ENCODE results near the gene ZNF784. TPM values are rescaled to one million over a fixed set of nuclear protein-coding genes. Genes with fewer than 3 reads are reported as not detected.

The ZNF784 gene
- total and polyA plus RNA-seq, 9 of the 15 experiments (the other 6 are each of a cell fraction or from before 2014, with no cell fraction given), result 0.14 to 6.1 (median 2.1) TPM

GRCh38 chr19:55603581-55604292 lies 20.6 kb downstream of the ZNF784 start:
- Histone ChIP-seq H3K4me2 (ENCODE audit: insufficient read depth, low read length) (peak overlapping the region; percentile 44), H3K79me2 (ENCODE audit: control insufficient read depth, insufficient read depth, low read length) (peaks cover 31% of the 10 kb centered on the region), H4K20me1 (replicated peaks; ENCODE audit: control insufficient read depth, insufficient read depth, low read length) (no peaks in the 10 kb centered on the region), H3K9me3 (replicated peaks; ENCODE audit: control insufficient read depth, insufficient read depth, low read depth, low read length) (0 out of 2 replicates have a peak, but pooled peaks cover 2% of the 10 kb centered on the region), H3K9me1 (ENCODE audit: control insufficient read depth, insufficient read depth, low read length) (no peaks in the 10 kb centered on the region), H3K36me3 (ENCODE audit: control insufficient read depth, insufficient read depth, low read length) (peaks cover 7% of the 10 kb centered on the region; the same call in 2 of the 3 replicates), H3K4me1 (replicated peaks in 1 of 2; ENCODE audit: control insufficient read depth in 2 of 2, insufficient read depth in 2 of 2, low read length in 2 of 2) (peaks cover 28 to 44% of the 10 kb centered on the region in 2 experiments), H3K27ac (ENCODE audit: extremely low read depth, low read depth, low read length) (peak overlapping the region; percentile 87; the same call in 2 of the 3 replicates), H3K4me3 (peak overlapping the region; percentile 84; the same call in 1 of the 2 replicates), H3K27me3 (ENCODE audit: control insufficient read depth in 2 of 2, insufficient read depth in 2 of 2, low read length in 2 of 2) (no peaks in the 10 kb centered on the region), H3K9ac (ENCODE audit: insufficient read depth in 1 of 2, low read depth in 2 of 2, low read length in 2 of 2) (no peak overlapping the region; a peak in 1 of 4 replicates), H2AFZ (ENCODE audit: low read depth, low read length) (no peak overlapping the region)
- BruUV-seq (replicated peaks), result no TSS peak
- intact Hi-C loops (cut with micrococcal nuclease), result no loop called here
- 0 out of 2 replicates have a peak, but pooled peaks have one; percentile 9 for TF ChIP-seq VEZF1 (CRISPR knock-in tag; IDR thresholded peaks at IDR 0.05)
- no peak for TF ChIP-seq BCL6 (CRISPR knock-in tag; IDR thresholded peaks at IDR 0.05)
- DNase-seq (ENCODE audit: extremely low read depth in 1 of 4, low spot score in 3 of 4) (peak in 3 of 4 experiments; percentile 39 to 60 (median 56)), ATAC-seq (no peak), FAIRE-seq (no peak)
- 53% methylated on average over 19 of the region's 22 CpGs for WGBS (ENCODE audit: insufficient coverage, low coverage, missing lambda C conversion rate)
- ChIA-PET POLR2A (interaction anchor here (1.0 to 1.5 kb wide), 3 partner anchors 14 to 33 kb away, joined by 3 to 6 read pairs (median 4); partner anchors contain the start of gene ZNF784), CTCF (ENCODE audit: low intra/inter-chr PET ratio) (no interaction called here)
- in situ Hi-C loops (cut with MboI), result no loop called here

- H3K9ac ChIP-seq (ENCODE audit: insufficient read depth in 1 of 2, low read depth in 2 of 2, low read length in 2 of 2), result no peak overlapping the region
- H4K20me1 ChIP-seq (replicated peaks; ENCODE audit: control insufficient read depth, insufficient read depth, low read length), result no peaks in the 10 kb centered on the region
- intact Hi-C loops (cut with micrococcal nuclease), result no loop called here
- DNase-seq (ENCODE audit: extremely low read depth in 1 of 4, low spot score in 3 of 4) (no peak), ATAC-seq (no peak), FAIRE-seq (no peak)
- ChIA-PET POLR2A (no interaction called here), CTCF (ENCODE audit: low intra/inter-chr PET ratio) (no interaction called here)
- in situ Hi-C loops (cut with MboI), result no loop called here
- no peak overlapping the region for H2AFZ ChIP-seq (ENCODE audit: low read depth, low read length)
- no TSS peak for BruUV-seq (replicated peaks)
- 83% methylated on average over 19 of the region's 21 CpGs for WGBS (ENCODE audit: insufficient coverage, low coverage, missing lambda C conversion rate)
- H3K4me1 ChIP-seq (replicated peaks in 1 of 2; ENCODE audit: control insufficient read depth in 2 of 2, insufficient read depth in 2 of 2, low read length in 2 of 2), result peaks cover 32 to 44% of the 10 kb centered on the region in 2 experiments
- H3K9me3 ChIP-seq (replicated peaks; ENCODE audit: control insufficient read depth, insufficient read depth, low read depth, low read length), result 0 out of 2 replicates have a peak, but pooled peaks cover 2% of the 10 kb centered on the region
- H3K4me3 ChIP-seq, result no peak overlapping the region
- no peaks in the 10 kb centered on the region for H3K27me3 ChIP-seq (ENCODE audit: control insufficient read depth in 2 of 2, insufficient read depth in 2 of 2, low read length in 2 of 2)
- H3K9me1 ChIP-seq (ENCODE audit: control insufficient read depth, insufficient read depth, low read length), result no peaks in the 10 kb centered on the region
- peak overlapping the region; percentile 39 for H3K4me2 ChIP-seq (ENCODE audit: insufficient read depth, low read length)
- peaks cover 35% of the 10 kb centered on the region for H3K79me2 ChIP-seq (ENCODE audit: control insufficient read depth, insufficient read depth, low read length)
- peak overlapping the region; percentile 17 for H3K27ac ChIP-seq (ENCODE audit: extremely low read depth, low read depth, low read length)
- peaks cover 7% of the 10 kb centered on the region; the same call in 2 of the 3 replicates for H3K36me3 ChIP-seq (ENCODE audit: control insufficient read depth, insufficient read depth, low read length)
- no peak for TF ChIP-seq ZNF318 (IDR thresholded peaks at IDR 0.05; ENCODE audit: borderline replicate concordance in 1 of 2, low read depth in 1 of 2)
Observed at GRCh38 chr19:55603115-55603514, 21.3 kb downstream of the ZNF784 start.

Data from K562 (cell line).